ENCODE results near the gene TIMM17A. TPM values are rescaled to one million over a fixed set of nuclear protein-coding genes. Genes with fewer than 3 reads are reported as not detected.

The TIMM17A gene
- total RNA-seq, 1 experiment from 2014 or later = 56.1 TPM

GRCh38 chr1:201955009-201955728 lies at the start of gene TIMM17A (continued):
- TF ChIP-seq CTCF (IDR thresholded peaks at IDR 0.05) = no peak
- TF ChIP-seq ETV6 (CRISPR knock-in tag; IDR thresholded peaks at IDR 0.05) = peak; percentile 90
- TF ChIP-seq NFE2L1 (CRISPR knock-in tag; IDR thresholded peaks at IDR 0.05) = peak; percentile 37
- peak; percentile 89 for TF ChIP-seq MAX (CRISPR knock-in tag; IDR thresholded peaks at IDR 0.05)
- peak; percentile 54; the same call in 1 of the 2 replicates for TF ChIP-seq NR2C2 (CRISPR knock-in tag; IDR thresholded peaks at IDR 0.05)
- no peak for TF ChIP-seq TCF7 (CRISPR knock-in tag; IDR thresholded peaks at IDR 0.05; ENCODE audit: low read depth)
- TF ChIP-seq ZNF121 (CRISPR knock-in tag; IDR thresholded peaks at IDR 0.05) = no peak
- no peak for TF ChIP-seq GRHL2 (CRISPR knock-in tag; IDR thresholded peaks at IDR 0.05; ENCODE audit: insufficient replicate concordance, severe bottlenecking)
- peak; percentile 65 for TF ChIP-seq GABPB1 (CRISPR knock-in tag; IDR thresholded peaks at IDR 0.05)
- no peak for TF ChIP-seq SMAD4 (CRISPR knock-in tag; IDR thresholded peaks at IDR 0.05)
- TF ChIP-seq ZNF219 (CRISPR knock-in tag; IDR thresholded peaks at IDR 0.05; ENCODE audit: borderline replicate concordance) = no peak
- no peak for TF ChIP-seq NFATC4 (CRISPR knock-in tag; IDR thresholded peaks at IDR 0.05)
- no peak for TF ChIP-seq OVOL2 (CRISPR knock-in tag; IDR thresholded peaks at IDR 0.05; ENCODE audit: borderline replicate concordance)
- TF ChIP-seq TEAD1 (CRISPR knock-in tag; IDR thresholded peaks at IDR 0.05) = peak; percentile 91; the same call in 1 of the 2 replicates
- no peak for TF ChIP-seq TP53 (CRISPR knock-in tag; IDR thresholded peaks at IDR 0.05)
- TF ChIP-seq NFYB (CRISPR knock-in tag; conservative IDR thresholded peaks at IDR 0.05; ENCODE audit: low read depth) = peak; percentile 82
- TF ChIP-seq PREB (CRISPR knock-in tag; IDR thresholded peaks at IDR 0.05; ENCODE audit: borderline replicate concordance) = no peak
- TF ChIP-seq ATF1 (CRISPR knock-in tag; IDR thresholded peaks at IDR 0.05) = no peak
- no peak for TF ChIP-seq EMX1 (CRISPR knock-in tag; IDR thresholded peaks at IDR 0.05)
- TF ChIP-seq E2F5 (CRISPR knock-in tag; IDR thresholded peaks at IDR 0.05) = 0 out of 2 replicates have a peak, but pooled peaks have one; percentile 44
- peak; percentile 48; the same call in 1 of the 2 replicates for TF ChIP-seq PRDM15 (CRISPR knock-in tag; IDR thresholded peaks at IDR 0.05)
- TF ChIP-seq E2F4 (CRISPR knock-in tag; IDR thresholded peaks at IDR 0.05; ENCODE audit: borderline replicate concordance, low read depth) = no peak
- TF ChIP-seq ESRRA (CRISPR knock-in tag; IDR thresholded peaks at IDR 0.05; ENCODE audit: borderline replicate concordance) = peak; percentile 82; the same call in 1 of the 2 replicates
